K562 (cell line): ENCODE measurements around the gene CNPPD1. TPM values are rescaled to one million over a fixed set of nuclear protein-coding genes. Genes with fewer than 3 reads are reported as not detected.
A peak's percentile ranks its signal among the peaks of the same experiment; 100 is the strongest.

Source experiments
- ATAC-seq: fragments of 200-7000 bp; cut with Tn5 transposase; 3 replicates; pipeline ENCODE4 v1.9.1; 2020; ENCODE audit warnings: moderate library complexity
- BruUV-seq: library from RNA; stranded (reverse); fragments of 400-500 nt; replicated peaks from 2 replicates; lab custom pipeline; 2021; lab: Mats Ljungman, UMichigan
- CTCF ChIA-PET: fragments of 300-600 bp; formaldehyde crosslinking; extraction: SDS; loops from one replicate; lab custom pipeline; 2021; ENCODE audit warnings: low intra/inter-chr PET ratio; lab: Yijun Ruan, JAX
- POLR2A ChIA-PET: fragments of 300-600, 350-650 bp; sonication (Branson Sonifier 250); formaldehyde crosslinking; extraction: SDS; loops from one replicate; lab custom pipeline; 2021; ENCODE audit warnings: antibody characterized with exemption, inconsistent platforms; lab: Yijun Ruan, JAX
- DNase-seq, 4 experiments: peaks; one replicate each; pipeline versions ENCODE4 v3.0.0 to v3.0.0-alpha.2; 2011 to 2018; ENCODE audit warnings: low spot score in 3 of 4, mixed read lengths in 3 of 4; ENCODE audit errors: extremely low read depth in 1 of 4
- FAIRE-seq: peaks from 2 replicates; lab custom pipeline; 2011; peaks lifted over from hg19 to GRCh38; lab: Jason Lieb, UNC
- H2AFZ ChIP-seq: 2 replicates; pipeline ENCODE4 v1.6.0; 2011; ENCODE audit warnings: low read depth, low read length, control low read depth, inconsistent platforms
- H3K27ac ChIP-seq: fragments of 200-600 bp; 3 replicates; pipeline ENCODE4 v1.8.0; 2011; ENCODE audit warnings: low read depth, mild to moderate bottlenecking, control low read depth, inconsistent platforms, low read length, moderate library complexity, mixed read lengths; ENCODE audit errors: extremely low read depth
- H3K27me3 ChIP-seq, 2 experiments: fragments of 300-600 bp in 1 of 2; 2 replicates in 1 of 2; 3 replicates in 1 of 2; pipeline versions ENCODE4 v1.6.0 to v1.8.0; 2011; ENCODE audit warnings: inconsistent platforms in 2 of 2, low read length in 2 of 2, mild to moderate bottlenecking in 1 of 2, mixed read lengths in 1 of 2, moderate library complexity in 1 of 2; ENCODE audit not compliant: control insufficient read depth in 2 of 2, insufficient read depth in 2 of 2
- H3K36me3 ChIP-seq: fragments of 300-600 bp; 3 replicates; pipeline ENCODE4 v1.8.0; 2011; ENCODE audit warnings: mild to moderate bottlenecking, low read length, inconsistent platforms; ENCODE audit not compliant: control insufficient read depth, insufficient read depth
- H3K4me1 ChIP-seq, 2 experiments: fragments of 200-600 bp in 1 of 2; replicated peaks in 1 of 2; 2 replicates in 1 of 2; 3 replicates in 1 of 2; pipeline versions ENCODE4 v1.5.1 to v1.8.0; 2011; ENCODE audit warnings: inconsistent platforms in 2 of 2, low read length in 2 of 2, mild to moderate bottlenecking in 1 of 2, mixed read lengths in 1 of 2, moderate library complexity in 1 of 2; ENCODE audit not compliant: control insufficient read depth in 2 of 2, insufficient read depth in 2 of 2
- H3K4me2 ChIP-seq: 2 replicates; pipeline ENCODE4 v1.6.1; 2011; ENCODE audit warnings: low read length, control low read depth, inconsistent platforms, mixed read lengths; ENCODE audit not compliant: insufficient read depth
- H3K4me3 ChIP-seq: fragments of 200-600 bp; sonication (generic), shearing (Covaris generic); 2 replicates; pipeline ENCODE4 v1.5.1; 2016; ENCODE audit warnings: control low read depth, inconsistent platforms
- H3K79me2 ChIP-seq: fragments of 200-600 bp; 3 replicates; pipeline ENCODE4 v1.8.0; 2011; ENCODE audit warnings: low read length, inconsistent platforms; ENCODE audit not compliant: control insufficient read depth, insufficient read depth
- H3K9ac ChIP-seq, 2 experiments: 2 replicates each; pipeline versions ENCODE4 v1.6.0 to v1.6.1; 2011; ENCODE audit warnings: low read depth in 2 of 2, low read length in 2 of 2, control low read depth in 1 of 2, inconsistent platforms in 1 of 2, mild to moderate bottlenecking in 1 of 2, mixed read lengths in 1 of 2; ENCODE audit not compliant: insufficient read depth in 1 of 2
- H3K9me1 ChIP-seq: one replicate; pipeline ENCODE4 v1.6.0; 2011; ENCODE audit warnings: inconsistent platforms, mild to moderate bottlenecking, low read length, moderate library complexity; ENCODE audit not compliant: control insufficient read depth, insufficient read depth
- H3K9me3 ChIP-seq: replicated peaks from 2 replicates; pipeline ENCODE4 v1.5.1; 2011; ENCODE audit warnings: low read depth, low read length, inconsistent platforms; ENCODE audit not compliant: control insufficient read depth, insufficient read depth
- H4K20me1 ChIP-seq: replicated peaks from 2 replicates; pipeline ENCODE4 v1.6.1; 2011; ENCODE audit warnings: low read length, inconsistent platforms, mixed read lengths; ENCODE audit not compliant: control insufficient read depth, insufficient read depth
- BCOR ChIP-seq: fragments of 450-650 bp; IDR thresholded peaks from 2 replicates; pipeline ENCODE4 v1.6.1; 2016
- E2F5 ChIP-seq: sonication (generic); formaldehyde crosslinking; IDR thresholded peaks from 2 replicates; pipeline ENCODE4 v1.8.0; 2022; ENCODE audit warnings: mild to moderate bottlenecking, missing genetic modification reagents
- JUNB ChIP-seq: fragments of 450-650 bp; formaldehyde crosslinking; conservative IDR thresholded peaks from 2 replicates; pipeline ENCODE4 v1.4.0; 2020; ENCODE audit warnings: mild to moderate bottlenecking
- KDM1A ChIP-seq, 2 experiments: fragments of 450-650 bp; IDR thresholded peaks; 2 replicates each; pipeline ENCODE4 v1.6.1; 2016; ENCODE audit warnings: mild to moderate bottlenecking in 2 of 2
- NFRKB ChIP-seq: fragments of 450-650 bp; IDR thresholded peaks from 2 replicates; pipeline ENCODE4 v1.6.1; 2016; ENCODE audit warnings: low read depth
- PHB2 ChIP-seq: fragments of 450-650 bp; IDR thresholded peaks from 2 replicates; pipeline ENCODE4 v1.6.1; 2017; ENCODE audit warnings: low read depth
- RBFOX2 ChIP-seq: fragments of 200-400 bp; formaldehyde crosslinking; IDR thresholded peaks from 2 replicates; pipeline ENCODE4 v1.6.1; 2017; ENCODE audit warnings: low read depth, mild to moderate bottlenecking, low read length, moderate library complexity
- RUNX1 ChIP-seq: sonication (generic); IDR thresholded peaks from 2 replicates; pipeline ENCODE4 v1.6.1; 2016; ENCODE audit warnings: antibody characterized with exemption, low read depth
- ZBTB9 ChIP-seq: fragments of 450-650 bp; formaldehyde crosslinking; IDR thresholded peaks from 2 replicates; pipeline ENCODE4 v1.4.0; 2020; ENCODE audit warnings: mild to moderate bottlenecking, moderate library complexity
- WGBS: fragments of 100-300 bp; shearing (Covaris generic); methylation state at CpG from one replicate; pipeline ENCODE4 v1.1.6; 2016; ENCODE audit warnings: low coverage, mixed read lengths; ENCODE audit not compliant: insufficient coverage; ENCODE audit errors: missing lambda C conversion rate; 5-methylcytosine and 5-hydroxymethylcytosine counted together
- in situ Hi-C: fragments of 300-500 bp; cut with MboI; formaldehyde crosslinking; loops from 4 replicates; pipeline ENCODE4 v1.15.0; 2018; ENCODE audit warnings: inconsistent platforms, mixed read lengths
- intact Hi-C: fragments of 100-400 bp; cut with micrococcal nuclease; formaldehyde crosslinking; loops from 2 replicates; pipeline ENCODE4 v1.14.2; 2022
- polyA plus RNA-seq, 8 experiments: library from polyadenylated mRNA; depleted of rRNA in 4 of 8; stranded (reverse) in 5 of 8; unstranded in 3 of 8; fragments of >200 nt; fragmentation: Nextera tagmentation in 2 of 8; fragmentation: Illumina TruSeq in 1 of 8; extraction: Ambion mirVana in 2 of 8; extraction: Trizol in 1 of 8; gene quantifications; 2 replicates each; pipeline versions ENCODE4 v1.2.1 to v1.2.3, GENCODE V29; 2011 to 2014; ENCODE audit warnings: inconsistent platforms in 1 of 8, missing spikeins in 1 of 8
- total RNA-seq, 7 experiments: library from RNA; depleted of rRNA in 6 of 7; stranded (reverse); fragments of >200 nt in 6 of 7; fragmentation: Illumina TruSeq in 2 of 7; extraction: Trizol in 2 of 7; gene quantifications; 2 replicates each; pipeline versions ENCODE4 v1.2.1 to v1.2.3, GENCODE V29; 2011 to 2021; ENCODE audit warnings: low replicate concordance in 1 of 7
- TF ChIP-seq, protein P1 (sequence below): sonication (generic); formaldehyde crosslinking; IDR thresholded peaks from 2 replicates; pipeline ENCODE4 v1.8.0; 2022; ENCODE audit warnings: missing genetic modification reagents, mild to moderate bottlenecking, borderline replicate concordance

CNPPD1 gene
- total and polyA plus RNA-seq, 9 of the 15 experiments (the other 6 are each of a cell fraction or from before 2014, with no cell fraction given), result 9.9 to 53.5 (median 27.0) TPM

DNA sequence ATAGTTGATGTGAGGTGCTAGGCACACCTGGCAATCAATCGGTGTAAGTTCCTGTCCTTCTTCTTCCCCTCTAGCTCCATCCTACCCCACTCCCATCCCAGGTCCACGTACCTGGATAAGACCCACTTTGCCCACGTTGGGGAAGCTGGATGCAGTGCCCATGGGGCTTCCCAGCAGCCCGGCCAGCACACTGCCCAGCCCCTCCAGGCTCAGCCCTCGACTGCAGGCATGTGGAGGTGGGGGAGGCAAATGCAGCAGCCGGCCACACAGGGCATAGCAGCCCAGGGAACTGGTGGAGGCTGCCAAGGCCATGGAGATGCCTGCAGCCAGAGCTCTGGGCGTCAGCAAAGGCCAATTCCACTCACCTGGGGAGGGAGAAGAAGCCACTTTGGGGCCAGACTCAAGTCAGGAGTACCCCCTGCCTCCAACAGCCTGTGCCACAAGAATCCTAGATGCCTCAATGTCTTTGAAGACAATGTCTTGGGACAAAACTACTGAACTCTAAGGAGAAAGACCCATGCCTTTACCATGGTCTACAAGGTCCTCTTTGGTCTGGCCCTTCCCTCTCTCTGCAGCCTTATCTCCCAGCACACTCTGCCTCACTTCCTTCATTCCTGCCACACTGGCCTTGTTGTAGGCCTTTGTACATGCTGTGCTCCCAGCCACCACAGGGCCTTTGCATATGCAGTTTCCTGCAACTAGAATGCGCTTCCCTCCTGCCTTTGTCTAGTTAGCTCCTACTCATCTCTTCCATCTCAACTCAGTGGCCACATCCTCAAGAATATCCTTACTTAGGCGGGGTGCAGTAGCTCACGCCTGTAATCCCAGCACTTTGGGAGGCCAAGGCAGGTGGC, 11.4 kb downstream of the CNPPD1 start:
- POLR2A ChIA-PET, result interaction anchor here (1.3 kb wide), 1 partner anchor 12 kb away, joined by 3 read pairs; no protein-coding TSS in a partner anchor
- no peak for FAIRE-seq
- no TSS peak for BruUV-seq

More for the DNA sequence above, 11.4 kb downstream of the CNPPD1 start:
- Histone ChIP-seq H3K9ac (no peak overlapping the region), H2AFZ (no peak overlapping the region), H3K36me3 (no peaks in the 10 kb centered on the region), H3K4me2 (no peak overlapping the region), H3K79me2 (no peaks in the 10 kb centered on the region), H4K20me1 (no peaks in the 10 kb centered on the region), H3K27ac (no peak overlapping the region), H3K27me3 (no peaks in the 10 kb centered on the region), H3K9me1 (no peaks in the 10 kb centered on the region), H3K9me3 (no peaks in the 10 kb centered on the region), H3K4me3 (no peak overlapping the region), H3K4me1 (peaks cover 6 to 8% of the 10 kb centered on the region in 2 experiments; a peak in 4 of 5 replicates)
- 40% methylated on average over 7 of the region's 10 CpGs for WGBS
- no peak for TF ChIP-seq ZBTB9 (CRISPR knock-in tag)
- peak; percentile 65; the same call in 1 of the 2 replicates for TF ChIP-seq BCOR
- TF ChIP-seq JUNB (CRISPR knock-in tag), result no peak
- TF ChIP-seq RUNX1, result no peak
- TF ChIP-seq, protein P1, sequence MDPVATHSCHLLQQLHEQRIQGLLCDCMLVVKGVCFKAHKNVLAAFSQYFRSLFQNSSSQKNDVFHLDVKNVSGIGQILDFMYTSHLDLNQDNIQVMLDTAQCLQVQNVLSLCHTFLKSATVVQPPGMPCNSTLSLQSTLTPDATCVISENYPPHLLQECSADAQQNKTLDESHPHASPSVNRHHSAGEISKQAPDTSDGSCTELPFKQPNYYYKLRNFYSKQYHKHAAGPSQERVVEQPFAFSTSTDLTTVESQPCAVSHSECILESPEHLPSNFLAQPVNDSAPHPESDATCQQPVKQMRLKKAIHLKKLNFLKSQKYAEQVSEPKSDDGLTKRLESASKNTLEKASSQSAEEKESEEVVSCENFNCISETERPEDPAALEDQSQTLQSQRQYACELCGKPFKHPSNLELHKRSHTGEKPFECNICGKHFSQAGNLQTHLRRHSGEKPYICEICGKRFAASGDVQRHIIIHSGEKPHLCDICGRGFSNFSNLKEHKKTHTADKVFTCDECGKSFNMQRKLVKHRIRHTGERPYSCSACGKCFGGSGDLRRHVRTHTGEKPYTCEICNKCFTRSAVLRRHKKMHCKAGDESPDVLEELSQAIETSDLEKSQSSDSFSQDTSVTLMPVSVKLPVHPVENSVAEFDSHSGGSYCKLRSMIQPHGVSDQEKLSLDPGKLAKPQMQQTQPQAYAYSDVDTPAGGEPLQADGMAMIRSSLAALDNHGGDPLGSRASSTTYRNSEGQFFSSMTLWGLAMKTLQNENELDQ (CRISPR knock-in tag), result no peak
- no peak for TF ChIP-seq PHB2
- TF ChIP-seq NFRKB, result no peak
- no peak for TF ChIP-seq RBFOX2
- TF ChIP-seq KDM1A (IDR thresholded peaks at IDR 0.05), result 0 out of 4 replicates have a peak, but pooled peaks have one; percentile 11 to 24
- TF ChIP-seq E2F5 (CRISPR knock-in tag), result no peak
- in situ Hi-C loops (no loop called here), intact Hi-C loops (no loop called here)
- DNase-seq (no peak), ATAC-seq (no peak)
- CTCF ChIA-PET, result no interaction called here
